Measurements from ENCODE around the gene TLE4. TPM values are rescaled to one million over a fixed set of nuclear protein-coding genes. Genes with fewer than 3 reads are reported as not detected.
"Not testable (repeated sequence)": the region's sequence is repeated elsewhere in the genome, so short reads cannot be mapped to it uniquely, and the experiment has no call there.

Gene TLE4
- total RNA-seq, 2 donors from 2014 or later = 24.2 to 34.9 TPM

GRCh38 chr9:79654591-79655382 is 83.0 kb downstream of the TLE4 start:
- intact Hi-C loops (cut with DNase I); DNase-seq (ENCODE audit: low spot score): not testable (repeated sequence)

- intact Hi-C loops (cut with DNase I) = no loop called here
- no peak for DNase-seq (ENCODE audit: low spot score)
Observed at GRCh38 chr9:79655551-79655950, 83.8 kb downstream of the TLE4 start.

DNA sequence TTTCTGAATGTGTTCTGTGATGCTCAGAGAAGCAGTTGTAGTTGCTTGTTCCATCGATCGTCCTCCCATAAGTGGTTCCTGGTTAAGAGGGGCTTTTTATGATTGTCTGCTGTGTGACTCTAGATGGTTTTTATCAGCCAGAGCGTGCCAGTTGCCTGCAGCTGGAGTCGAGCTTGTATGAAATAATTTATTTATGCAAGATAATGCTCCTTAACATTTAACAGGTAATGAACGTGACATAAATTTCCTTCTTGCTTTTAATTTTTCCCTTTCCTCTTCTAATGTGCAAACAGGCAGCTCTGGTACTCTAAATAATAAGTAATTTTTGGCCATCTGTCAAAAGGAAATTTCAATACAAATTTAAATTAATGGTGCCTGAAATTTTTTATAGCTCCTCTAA is 84.4 kb downstream of the TLE4 start:
- no peak for DNase-seq (ENCODE audit: low spot score)
- intact Hi-C loops (cut with DNase I) = no loop called here

- intact Hi-C loops (cut with DNase I) = no loop called here
- DNase-seq (ENCODE audit: low spot score) = no peak
Observed at GRCh38 chr9:79657891-79658290, 86.1 kb downstream of the TLE4 start.

GRCh38 chr9:79658926-79659325 is 87.2 kb downstream of the TLE4 start:
- intact Hi-C loops (cut with DNase I) = no loop called here
- no peak for DNase-seq (ENCODE audit: low spot score)

DNA sequence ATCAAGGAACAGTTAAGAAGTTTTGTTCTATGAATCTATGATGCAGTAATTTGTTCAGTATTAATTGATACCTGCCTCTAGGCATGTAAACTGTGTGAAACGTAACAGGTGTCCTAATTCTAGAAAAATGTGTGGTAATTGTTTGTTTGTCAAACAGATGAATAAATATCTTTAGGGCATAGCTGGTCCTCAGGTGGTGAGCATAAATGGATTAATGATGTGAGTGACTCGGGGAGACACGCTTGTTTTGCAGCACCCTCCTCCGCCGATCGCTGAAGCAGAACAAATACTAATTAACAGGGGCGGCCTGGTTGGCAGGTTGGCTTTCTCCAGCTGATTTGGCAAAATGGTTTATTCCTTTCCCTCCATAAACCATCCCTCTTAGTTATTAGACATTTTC is 88.8 kb downstream of the TLE4 start:
- intact Hi-C loops (cut with DNase I) = no loop called here
- no peak for DNase-seq (ENCODE audit: low spot score)

DNA sequence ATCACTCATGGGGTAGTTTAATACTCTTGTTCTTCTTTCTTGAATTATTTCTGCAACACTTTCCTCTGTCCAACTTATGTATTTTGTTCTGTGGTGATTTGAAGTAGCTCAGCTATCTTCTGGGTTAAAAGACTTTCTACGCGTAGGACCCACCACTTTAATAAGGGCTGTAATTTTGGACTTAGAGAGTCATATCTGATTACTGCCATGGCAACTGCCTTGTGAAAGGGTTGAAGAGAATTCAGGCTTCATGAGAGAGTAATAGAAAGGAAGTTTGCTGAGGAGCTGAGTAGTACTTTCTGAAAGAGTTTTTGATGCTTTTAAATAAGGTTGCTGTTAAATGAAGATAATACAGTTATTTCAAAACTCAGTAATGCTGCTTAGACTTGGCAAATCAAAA is 89.5 kb downstream of the TLE4 start:
- intact Hi-C loops (cut with DNase I) = no loop called here
- DNase-seq (ENCODE audit: low spot score) = no peak

DNA sequence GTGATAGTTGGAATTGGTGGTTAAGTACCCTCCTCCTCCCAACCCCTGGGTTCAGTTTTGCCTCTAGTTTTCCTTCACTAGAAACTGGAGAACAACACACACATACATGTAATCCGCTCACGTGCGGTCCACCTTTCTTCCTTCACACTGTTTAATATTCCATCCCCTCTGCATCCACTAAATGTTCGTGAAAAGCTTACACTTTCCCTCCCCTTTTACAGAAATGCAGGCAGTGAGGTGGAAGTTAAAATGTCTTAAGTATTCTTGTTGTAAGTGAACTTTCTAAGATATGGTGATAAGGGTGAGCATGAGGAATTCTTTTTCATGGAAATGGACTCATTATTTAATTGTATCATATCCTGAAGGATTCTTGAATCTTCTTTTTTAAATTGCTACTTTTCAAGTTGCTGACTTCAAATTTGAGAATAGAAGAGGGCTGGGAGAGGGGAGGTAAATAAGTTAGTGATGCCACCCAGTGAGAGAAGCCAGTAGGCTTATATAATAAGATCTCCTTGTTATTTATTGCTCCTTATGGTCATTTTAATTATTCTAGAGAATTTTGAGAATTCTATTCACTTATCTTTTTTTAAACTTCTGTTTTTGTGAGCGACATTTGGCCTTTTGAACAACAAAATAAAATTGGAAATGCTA is 90.2 kb downstream of the TLE4 start:
- intact Hi-C loops (cut with DNase I) = no loop called here
- no peak for DNase-seq (ENCODE audit: low spot score)

DNA sequence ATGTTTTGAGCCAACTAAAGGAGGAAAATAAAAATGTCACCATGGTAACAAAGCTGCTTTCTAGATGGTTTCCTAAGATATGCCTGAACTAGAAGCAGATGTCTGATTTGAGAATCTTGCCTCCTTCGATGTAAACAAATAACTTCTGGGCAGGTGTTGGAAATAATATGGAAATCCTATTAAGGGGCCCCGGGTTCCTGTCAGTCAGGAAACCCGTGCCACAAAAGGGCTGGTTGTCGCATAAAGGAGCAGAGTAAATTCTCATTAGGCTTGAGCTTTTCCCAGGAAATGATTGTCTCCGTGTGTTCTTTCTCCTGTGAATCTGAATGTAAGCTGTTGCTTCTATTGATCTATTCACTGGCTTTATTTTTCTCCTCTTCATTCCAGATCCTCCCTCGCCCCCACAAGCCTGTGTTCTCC is 90.8 kb downstream of the TLE4 start:
- no peak for DNase-seq (ENCODE audit: low spot score)
- intact Hi-C loops (cut with DNase I) = no loop called here

- intact Hi-C loops (cut with DNase I) = no loop called here
- no peak for DNase-seq (ENCODE audit: low spot score)
Observed at GRCh38 chr9:79663300-79663699, 91.5 kb downstream of the TLE4 start.

GRCh38 chr9:79663878-79664277 is 92.1 kb downstream of the TLE4 start:
- no peak for DNase-seq (ENCODE audit: low spot score)
- intact Hi-C loops (cut with DNase I) = no loop called here

DNA sequence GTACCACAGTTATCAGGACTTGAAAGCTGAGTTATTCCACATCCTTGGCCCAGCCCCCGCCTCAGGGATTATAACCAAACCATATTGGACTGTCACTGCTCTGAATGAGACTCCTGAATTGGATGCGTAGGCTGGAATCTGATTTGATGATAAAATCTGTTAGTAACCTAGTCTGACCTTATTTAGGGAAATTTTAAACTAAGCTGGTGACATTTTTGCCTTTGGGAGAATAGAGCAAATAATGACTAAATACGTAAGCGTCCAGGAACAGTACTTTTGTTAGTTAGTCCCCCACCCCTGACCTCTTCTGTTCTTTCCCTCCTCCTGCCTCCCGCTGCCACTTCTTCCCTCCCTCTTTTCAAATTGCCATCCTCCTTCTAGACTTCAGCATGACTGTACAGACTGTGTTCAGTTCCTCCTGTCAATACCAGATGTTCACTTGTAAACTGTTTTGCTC is 92.6 kb downstream of the TLE4 start:
- no peak for DNase-seq (ENCODE audit: low spot score)
- intact Hi-C loops (cut with DNase I) = no loop called here

GRCh38 chr9:79665369-79665768 is 93.6 kb downstream of the TLE4 start:
- intact Hi-C loops (cut with DNase I) = no loop called here
- DNase-seq (ENCODE audit: low spot score) = no peak

DNA sequence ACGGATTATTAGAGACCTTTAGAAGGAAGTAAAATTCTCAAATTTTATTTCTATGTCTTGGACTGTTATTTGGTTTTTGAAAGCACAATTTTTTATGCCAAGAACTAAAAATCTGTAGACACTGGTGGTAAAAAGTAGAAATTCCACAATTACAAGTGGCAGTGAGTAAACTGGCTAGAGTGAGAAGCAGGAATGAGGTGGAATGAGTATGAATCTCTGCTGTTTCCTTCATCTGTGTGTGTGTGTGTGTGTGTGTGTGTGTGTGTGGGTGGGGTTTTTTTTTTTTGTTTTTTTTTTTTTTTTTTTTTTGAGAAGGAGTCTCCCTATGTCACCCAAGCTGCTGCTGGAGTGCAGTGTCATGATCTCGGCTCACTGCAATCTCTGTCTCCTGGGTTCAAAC is 94.2 kb downstream of the TLE4 start:
- DNase-seq (ENCODE audit: low spot score) = no peak
- intact Hi-C loops (cut with DNase I) = no loop called here

GRCh38 chr9:79667120-79667519 is 95.4 kb downstream of the TLE4 start:
- no peak for DNase-seq (ENCODE audit: low spot score)
- intact Hi-C loops (cut with DNase I) = no loop called here

- intact Hi-C loops (cut with DNase I) = no loop called here
Observed at GRCh38 chr9:79667817-79668436, 96.2 kb downstream of the TLE4 start.

GRCh38 chr9:79668956-79669355 is 97.2 kb downstream of the TLE4 start:
- DNase-seq (ENCODE audit: low spot score) = no peak
- intact Hi-C loops (cut with DNase I) = no loop called here

More at GRCh38 chr9:79667817-79668436, 96.2 kb downstream of the TLE4 start:
- DNase-seq (ENCODE audit: low spot score) = no peak

- intact Hi-C loops (cut with DNase I) = no loop called here
- no peak for DNase-seq (ENCODE audit: low spot score)
Observed at GRCh38 chr9:79670269-79670961, 98.7 kb downstream of the TLE4 start.

- intact Hi-C loops (cut with DNase I) = no loop called here
- DNase-seq (ENCODE audit: low spot score) = no peak
Observed at GRCh38 chr9:79671558-79671957, 99.8 kb downstream of the TLE4 start.

- DNase-seq (ENCODE audit: low spot score) = no peak
- intact Hi-C loops (cut with DNase I) = no loop called here
Observed at GRCh38 chr9:79672236-79672635, 100.5 kb downstream of the TLE4 start.

Measured in posterior vena cava (tissue), 2 donors.